K562 treated with DMSO at 1 percent for 48 hours (cell line): Measurements from ENCODE around the gene OR9Q1. TPM values are rescaled to one million over a fixed set of nuclear protein-coding genes. Genes with fewer than 3 reads are reported as not detected.

ENCODE experiments used
- total RNA-seq: library from RNA; unstranded; fragments of 300-600 nt; gene quantifications from 2 replicates; pipeline ENCODE4 v1.2.3, GENCODE V29; 2022; ENCODE audit warnings: low replicate concordance; ENCODE audit errors: extremely low read depth

OR9Q1 gene
- not detected in 2 replicates for total RNA-seq

DNA sequence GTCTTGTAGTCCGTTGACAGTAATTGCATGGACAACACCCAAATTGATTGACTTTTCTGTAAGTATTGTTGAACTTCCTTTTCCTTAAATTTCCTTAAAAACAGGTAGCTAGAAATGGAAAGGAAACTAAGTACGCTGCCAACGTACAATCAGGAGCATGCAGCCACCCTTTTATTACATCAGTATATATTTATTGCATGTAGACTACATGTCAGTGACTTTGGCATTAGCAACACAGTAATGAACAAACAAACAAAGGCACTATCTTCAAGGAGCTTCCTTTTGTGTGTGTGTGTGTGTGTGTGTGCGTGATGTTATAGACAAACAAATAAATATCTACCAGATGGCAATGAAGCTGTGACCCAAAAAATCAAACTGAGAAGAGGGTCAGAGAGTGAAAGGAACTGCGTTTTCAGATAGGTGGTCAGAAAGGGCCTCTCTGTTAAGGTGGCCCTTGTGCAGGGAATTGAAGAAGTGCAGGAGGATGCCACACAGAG lies at the start of gene OR9Q1:
Gene OR9Q1 (plus strand): TSS at position 447 of the 497 bp plus-strand sequence. CDS start 155,564 bp downstream, outside the sequence.

GRCh38 chr11:58030653-58031052 lies 7.0 kb downstream of the OR9Q1 start, which contains the start of gene OR6Q1:
Gene OR6Q1 (plus strand): TSS chr11:58030953. CDS start chr11:58030953, 0 bp downstream.

GRCh38 chr11:58125469-58125868 lies 101.8 kb downstream of the OR9Q1 start, which contains the start of gene OR9I1:
Gene OR9I1 (minus strand): TSS chr11:58125530. CDS start chr11:58119444, 6,086 bp downstream.

DNA sequence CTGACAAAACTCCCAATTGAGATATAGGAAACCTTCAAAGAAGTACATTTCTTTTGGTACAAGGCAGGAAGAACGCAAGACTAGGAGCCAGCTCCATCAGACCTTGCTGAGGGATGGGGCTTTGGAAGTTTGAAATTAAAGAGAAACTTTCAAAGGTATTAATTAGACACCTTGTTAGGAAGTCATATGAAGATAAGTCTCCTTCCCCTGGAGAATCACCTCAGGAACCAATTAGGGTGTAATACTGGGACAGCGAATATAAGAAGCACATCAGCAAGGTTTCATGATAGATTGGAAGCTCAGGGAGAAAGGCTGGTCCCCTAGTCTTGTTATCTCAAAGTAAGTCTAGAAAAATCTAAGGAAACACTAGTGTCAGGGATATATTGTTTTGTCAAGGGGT lies 165.1 kb downstream of the OR9Q1 start, which contains the start of gene OR9Q2:
Gene OR9Q2 (plus strand): TSS at position 301 of the 400 bp plus-strand sequence. CDS start 1,421 bp downstream, outside the sequence.

GRCh38 chr11:58204042-58204441 lies 180.4 kb downstream of the OR9Q1 start, which contains the start of gene OR1S2:
Gene OR1S2 (minus strand): TSS chr11:58204142. CDS start chr11:58204142, 0 bp downstream.

DNA sequence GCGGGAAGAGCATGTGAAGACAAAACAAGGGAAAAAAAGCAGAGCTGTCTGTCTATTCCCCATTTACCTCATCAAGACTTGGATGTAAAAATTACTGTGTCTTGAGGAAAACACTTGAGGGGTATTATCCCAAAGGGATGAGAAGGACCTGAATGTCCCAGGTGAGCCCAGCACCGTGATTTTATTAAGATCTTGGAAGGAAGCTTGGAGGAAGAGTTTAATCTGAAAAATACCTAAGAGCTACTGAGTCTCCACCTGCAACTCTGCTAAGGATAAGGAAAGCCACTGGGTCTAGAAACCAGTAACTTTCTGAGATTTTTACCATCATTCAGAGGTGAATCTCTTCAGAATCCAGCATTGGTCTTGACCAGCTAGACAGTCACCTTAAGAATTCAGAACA lies 188.7 kb downstream of the OR9Q1 start, which contains the start of gene OR1S1:
Gene OR1S1 (plus strand): TSS at position 301 of the 400 bp plus-strand sequence.

Other genes with a start within 250 kb of the OR9Q1 start
- gene OR6Q1, start 7.1 kb downstream of the OR9Q1 start, total RNA-seq, result not detected in 2 replicates
- not detected in 2 replicates for gene OR9I1, start 101.6 kb downstream of the OR9Q1 start, total RNA-seq
- not detected in 2 replicates for gene OR9Q2, start 165.2 kb downstream of the OR9Q1 start, total RNA-seq
- not detected in 2 replicates for gene OR1S2, start 180.3 kb downstream of the OR9Q1 start, total RNA-seq
- gene OR1S1, start 188.8 kb downstream of the OR9Q1 start, total RNA-seq, result not detected in 2 replicates
- gene OR10Q1, start 205.0 kb downstream of the OR9Q1 start, total RNA-seq, result not detected in 2 replicates
- gene OR10W1, start 244.4 kb downstream of the OR9Q1 start, total RNA-seq, result not detected in 2 replicates